Measurements from ENCODE around the gene FAM136A. TPM values are rescaled to one million over a fixed set of nuclear protein-coding genes. Genes with fewer than 3 reads are reported as not detected.

FAM136A gene
- total RNA-seq, 1 donor from 2014 or later, result 21.3 TPM

Small RNA genes within 50 kb of the gene (microRNA-seq; reads per million reads assigned to microRNA genes)
- not detected for gene MIR1285-2

Other genes with a start within 250 kb of the FAM136A start
- 223 TPM for gene PCBP1, start 214.6 kb downstream of the FAM136A start, total RNA-seq
- gene C2orf42, start 111.0 kb downstream of the FAM136A start, total RNA-seq, result 12.3 TPM
- 49.4 TPM for gene TIA1, start 53.4 kb downstream of the FAM136A start, total RNA-seq
- gene PCYOX1, start 43.9 kb downstream of the FAM136A start, total RNA-seq, result 43.0 TPM
- gene SNRPG, start 8.3 kb downstream of the FAM136A start, total RNA-seq, result 109 TPM

Measured in cardiac septum (tissue), 1 donor.